Cortex of kidney (tissue), 1 donor: ENCODE data around the gene RBBP9.
"Not testable (repeated sequence)": the region's sequence is repeated elsewhere in the genome, so short reads cannot be mapped to it uniquely, and the experiment has no call there.

Experiments used
- DNase-seq: peaks from one replicate; lab custom pipeline; 2025; lab: John Stamatoyannopoulos, UW

Gene RBBP9

GRCh38 chr20:18504479-18505060, 7.5 kb upstream of the RBBP9 start:
- no peak for DNase-seq

GRCh38 chr20:18501672-18502071, 4.6 kb upstream of the RBBP9 start:
- not testable (repeated sequence) for DNase-seq

DNA sequence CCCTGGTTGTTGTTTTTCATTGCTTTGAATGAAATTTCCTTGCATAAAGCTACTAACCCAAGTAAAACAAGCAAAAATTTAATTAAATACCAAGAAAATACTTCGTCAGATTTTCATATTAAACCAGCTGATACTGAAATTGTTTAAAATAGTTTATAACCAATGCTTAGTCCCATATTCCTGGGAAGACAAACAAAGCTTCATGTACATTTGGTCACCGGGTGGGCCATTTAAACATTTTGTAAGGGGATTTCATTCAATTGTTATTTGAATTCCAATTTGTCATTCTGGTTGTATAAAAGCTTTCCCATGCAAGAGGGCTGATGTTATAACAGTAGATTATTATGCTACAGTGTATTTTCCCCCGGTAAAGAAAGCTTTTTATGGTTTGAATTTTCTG, 578 bp upstream of the RBBP9 start:
- DNase-seq = no peak

DNA sequence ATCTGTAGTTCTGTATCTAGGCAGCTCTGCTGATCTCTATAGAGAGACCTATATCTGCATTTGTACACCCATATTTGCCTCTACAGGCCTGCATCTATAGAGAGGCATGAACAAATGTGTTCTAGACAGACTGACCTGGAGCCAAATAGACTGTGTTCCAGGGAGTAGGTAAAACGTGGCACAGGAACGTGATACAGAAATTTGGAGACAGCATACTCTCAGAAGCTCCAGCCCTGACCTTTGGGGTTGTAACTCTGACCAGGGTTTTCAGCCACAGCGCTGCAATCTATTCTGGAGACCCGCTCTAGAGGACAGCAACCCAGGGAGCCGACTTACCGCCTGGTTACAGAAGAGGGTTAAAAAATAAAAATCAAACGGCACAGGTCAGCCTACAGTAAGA, 983 bp downstream of the RBBP9 start:
- DNase-seq = no peak

DNA sequence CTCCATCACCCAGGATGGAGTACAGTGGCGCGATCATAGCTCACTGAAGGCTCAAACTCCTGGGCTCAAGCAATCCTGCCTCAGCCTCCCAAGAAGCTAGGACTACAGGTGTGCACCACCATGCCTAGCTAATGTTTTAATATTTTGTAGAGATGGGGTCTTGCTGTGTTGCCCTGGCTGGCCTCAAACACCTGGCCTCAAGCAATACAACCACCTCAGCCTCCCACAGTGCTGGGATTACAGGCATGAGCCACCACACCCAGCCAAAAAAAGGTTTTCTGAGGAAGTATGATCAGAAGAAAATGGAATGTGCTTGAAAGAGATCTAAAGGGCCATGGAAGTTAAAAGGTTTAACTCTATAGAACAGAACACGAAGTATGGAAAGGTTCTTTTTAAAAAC, 8.7 kb downstream of the RBBP9 start:
- DNase-seq = no peak

DNA sequence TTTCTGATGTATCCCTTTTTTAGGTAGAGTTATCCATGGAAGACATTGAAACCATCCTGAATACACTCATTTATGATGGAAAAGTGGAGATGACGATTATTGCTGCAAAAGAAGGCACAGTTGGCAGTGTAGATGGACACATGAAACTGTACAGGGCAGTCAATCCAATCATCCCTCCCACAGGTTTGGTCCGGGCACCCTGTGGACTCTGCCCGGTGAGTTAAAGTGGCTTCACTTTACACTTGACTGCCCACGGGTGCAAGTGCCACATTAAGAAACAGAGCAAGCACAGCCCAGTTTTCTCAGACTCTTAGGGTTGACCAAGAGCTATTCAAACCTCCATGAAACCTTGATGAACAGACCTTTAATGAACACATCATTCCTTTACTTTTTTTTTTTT, 15.4 kb downstream of the RBBP9 start:
- DNase-seq = no peak

- no peak for DNase-seq
Measured at GRCh38 chr20:18477821-18478220, 19.2 kb downstream of the RBBP9 start.

GRCh38 chr20:18477218-18477617, 19.8 kb downstream of the RBBP9 start:
- DNase-seq = no peak

DNA sequence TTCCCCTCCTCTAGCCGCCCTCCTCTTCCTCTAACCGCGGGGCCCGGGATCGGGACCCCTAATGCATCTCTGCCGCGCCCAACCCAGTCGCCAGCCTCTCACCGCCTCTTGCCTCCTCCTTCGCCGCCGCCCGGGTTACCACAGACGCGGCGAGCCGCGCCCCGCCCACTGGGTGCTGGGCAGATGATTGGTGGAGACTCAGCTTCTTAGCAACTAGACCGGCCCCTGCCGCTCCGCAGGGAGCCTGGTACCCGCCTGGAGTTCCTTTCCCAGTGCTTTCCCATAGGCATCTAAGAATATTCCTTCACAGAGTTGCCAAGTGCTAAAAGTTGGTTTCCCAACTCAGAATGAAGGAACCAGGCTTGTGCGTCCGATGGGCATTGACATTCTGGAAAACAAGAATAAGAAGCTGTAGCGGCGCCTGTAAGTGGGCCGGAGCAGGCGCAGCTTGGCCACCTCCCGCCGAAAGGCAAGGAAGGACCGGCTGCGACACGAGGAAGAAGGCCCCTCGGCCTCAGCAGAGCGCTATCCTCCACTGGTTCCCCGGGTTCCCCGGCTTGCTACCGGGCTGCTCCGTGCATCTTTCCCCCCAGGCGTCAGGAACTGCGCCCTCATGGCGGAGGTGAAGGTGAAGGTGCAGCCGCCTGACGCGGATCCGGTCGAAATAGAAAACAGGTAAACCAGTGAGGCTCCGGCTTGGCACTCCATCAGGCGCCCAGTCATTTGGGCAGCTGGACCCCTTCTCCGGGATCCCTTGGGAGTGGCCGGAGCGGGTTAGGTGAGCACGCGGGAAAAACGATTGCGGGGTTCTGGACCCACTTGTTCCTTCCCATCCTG, 29.9 kb downstream of the RBBP9 start, which contains the start of the genes DZANK1 and POLR3F:
TSS of gene DZANK1 (minus strand) at position 137 of the 837 bp plus-strand sequence. CDS start 1,672 bp downstream, outside the sequence.
TSS of gene POLR3F (plus strand) at position 497 of the 837 bp plus-strand sequence. CDS start at position 614, 117 bp downstream.
- DNase-seq = peak; percentile 73

DNA sequence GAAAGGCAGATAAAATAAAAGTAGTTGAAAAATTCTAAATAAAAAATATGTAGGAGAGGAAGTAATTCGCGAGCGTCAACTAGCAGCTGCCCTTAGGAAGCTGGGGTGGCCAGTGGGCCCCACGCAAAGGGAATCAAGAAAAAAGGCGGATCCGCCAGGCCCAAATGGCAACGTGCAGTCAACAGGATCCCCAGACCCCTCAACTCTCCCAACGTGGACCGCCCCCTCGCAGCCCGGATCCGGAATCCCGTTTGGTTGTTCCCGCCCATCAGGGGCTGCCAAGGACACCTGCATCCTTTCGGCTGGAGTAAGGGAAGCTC, 30.5 kb downstream of the RBBP9 start:
- no peak for DNase-seq

DNA sequence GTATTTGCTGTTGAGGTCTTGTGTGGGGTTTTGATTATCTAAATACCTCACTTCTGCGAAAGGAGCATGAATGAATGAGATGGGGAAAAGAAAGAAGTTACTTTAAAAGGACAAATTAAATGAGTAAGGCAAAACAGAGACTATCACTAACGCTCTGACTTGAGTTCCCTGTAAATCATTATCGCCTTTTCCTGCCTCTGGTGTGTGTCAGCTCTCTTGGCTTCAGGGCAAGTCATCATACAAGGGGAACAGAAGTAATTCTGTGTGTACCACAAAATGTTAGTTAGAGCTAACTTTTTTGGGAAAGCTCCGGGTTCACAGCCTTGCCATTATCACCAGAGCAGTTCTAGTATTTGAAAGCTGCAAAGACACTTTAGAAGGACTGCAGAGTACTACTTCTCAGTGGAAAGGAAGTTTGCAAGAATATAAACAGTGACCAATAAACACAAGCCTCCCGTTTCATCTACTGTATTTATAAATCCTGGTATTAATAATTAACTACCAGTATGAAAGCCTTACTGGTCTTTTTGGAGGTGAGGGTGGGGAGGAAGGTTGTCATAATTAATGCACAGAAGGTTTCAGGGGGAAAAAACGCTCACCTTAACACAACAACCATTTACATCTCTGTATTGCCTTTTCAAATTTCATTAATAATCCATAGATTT, 31.4 kb downstream of the RBBP9 start:
- no peak for DNase-seq

DNA sequence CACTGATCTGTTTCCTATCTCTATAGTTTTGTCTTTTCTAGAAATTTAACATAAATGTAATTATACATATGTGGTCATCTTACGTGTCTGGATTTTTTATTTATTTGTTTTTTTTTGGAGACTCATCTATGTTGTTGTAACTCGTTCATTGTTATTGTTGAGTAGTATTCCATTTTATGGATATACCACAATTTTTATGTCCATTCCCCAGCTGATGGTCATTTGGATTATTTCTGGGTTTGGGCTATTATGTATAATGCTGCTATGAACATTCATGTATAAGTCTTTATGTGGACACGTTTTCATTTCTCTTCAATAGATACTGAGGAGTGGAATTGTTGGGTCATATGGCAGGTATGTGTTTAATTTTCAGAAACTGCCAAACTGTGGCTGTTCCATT, 40.4 kb downstream of the RBBP9 start:
- no peak for DNase-seq

GRCh38 chr20:18443886-18444285, 53.1 kb downstream of the RBBP9 start:
- no peak for DNase-seq

GRCh38 chr20:18440403-18440802, 56.6 kb downstream of the RBBP9 start:
- DNase-seq = no peak

DNA sequence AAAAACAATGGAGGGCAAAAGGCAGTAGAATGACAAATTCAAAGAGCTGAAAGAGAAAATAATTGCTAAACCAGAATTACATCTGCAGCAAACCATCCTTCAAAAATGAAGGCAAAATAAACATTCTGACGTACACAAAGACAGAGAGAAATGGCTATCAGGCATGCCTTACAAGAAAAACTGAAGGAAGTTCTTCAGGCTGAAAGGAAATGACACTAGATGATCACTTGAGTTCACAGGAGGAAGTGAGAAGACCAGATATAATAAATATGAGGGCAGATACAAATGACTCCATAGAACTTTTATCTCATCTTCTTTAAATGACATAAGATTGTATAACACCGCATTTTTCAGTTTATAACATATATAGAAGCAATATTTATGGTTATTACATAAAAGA, 60.2 kb downstream of the RBBP9 start:
- DNase-seq = no peak
